BJ (cell line): ENCODE results near the gene C17orf58. TPM values are rescaled to one million over a fixed set of nuclear protein-coding genes. Genes with fewer than 3 reads are reported as not detected.
"Not testable (repeated sequence)": the region's sequence is repeated elsewhere in the genome, so short reads cannot be mapped to it uniquely, and the experiment has no call there.

Source experiments
- CTCF ChIA-PET: fragments of 350-600 bp; formaldehyde crosslinking; extraction: SDS; loops from one replicate; lab custom pipeline; 2021; ENCODE audit warnings: antibody characterized with exemption, inconsistent platforms; lab: Yijun Ruan, JAX
- POLR2A ChIA-PET: fragments of 300-600 bp; sonication (Branson Sonifier 250); formaldehyde crosslinking; extraction: SDS; loops from one replicate; lab custom pipeline; 2021; ENCODE audit warnings: antibody characterized with exemption; lab: Charles Lee
- DNase-seq: peaks from one replicate; pipeline ENCODE4 v3.0.0-alpha.2; 2011; ENCODE audit warnings: low read depth
- H3K27me3 ChIP-seq: 2 replicates; pipeline ENCODE4 v1.6.0; 2011; ENCODE audit warnings: low read length; ENCODE audit not compliant: control insufficient read depth, insufficient read depth
- H3K36me3 ChIP-seq: 2 replicates; pipeline ENCODE4 v1.5.1; 2011; ENCODE audit warnings: low read length; ENCODE audit not compliant: control insufficient read depth, insufficient read depth
- H3K4me3 ChIP-seq: 2 replicates; pipeline ENCODE4 v1.5.1; 2011; ENCODE audit warnings: low read depth, mild to moderate bottlenecking, control low read depth, low read length
- CTCF ChIP-seq: IDR thresholded peaks from 2 replicates; pipeline ENCODE4 v1.5.1; 2011; ENCODE audit warnings: low read depth, mild to moderate bottlenecking, control low read depth, inconsistent platforms, low read length, moderate library complexity; ENCODE audit not compliant: insufficient read depth
- polyA plus RNA-seq: library from polyadenylated mRNA; depleted of rRNA; stranded (reverse); fragments of >200 nt; gene quantifications from 2 replicates; pipeline ENCODE4 v1.2.3, GENCODE V29; 2011

Gene C17orf58
- polyA plus RNA-seq, 1 experiment: 8.9 TPM

GRCh38 chr17:68020409-68020756 is 24.1 kb upstream of the C17orf58 start:
- no peak for DNase-seq
- no peaks in the 10 kb centered on the region for H3K27me3 ChIP-seq
- H3K36me3 ChIP-seq: no peaks in the 10 kb centered on the region
- ChIA-PET CTCF (interaction anchor here (1.8 kb wide), 1 partner anchor 33 kb away, joined by 6 read pairs; no protein-coding TSS in a partner anchor), POLR2A (interaction anchor here (0.8 kb wide), 1 partner anchor 13 kb away, joined by 4 read pairs; no protein-coding TSS in a partner anchor)
- TF ChIP-seq CTCF: no peak
- H3K4me3 ChIP-seq: peak overlapping the region; percentile 50

- no peaks in the 10 kb centered on the region for H3K36me3 ChIP-seq
- TF ChIP-seq CTCF: peak; percentile 21; the same call in 1 of the 2 replicates
- DNase-seq: peak; percentile 78
- H3K4me3 ChIP-seq: peak overlapping the region; percentile 50
- POLR2A ChIA-PET: interaction anchor here (0.8 kb wide), 1 partner anchor 14 kb away, joined by 4 read pairs; no protein-coding TSS in a partner anchor
- CTCF ChIA-PET: interaction anchor here (0.7 to 1.8 kb wide), 4 partner anchors 8 to 34 kb away, joined by 3 to 6 read pairs (median 4); no protein-coding TSS in a partner anchor
- H3K27me3 ChIP-seq: no peaks in the 10 kb centered on the region
Observed at GRCh38 chr17:68019675-68020408, 23.6 kb upstream of the C17orf58 start.

GRCh38 chr17:68019336-68019674 is 23.0 kb upstream of the C17orf58 start:
- TF ChIP-seq CTCF: no peak
- POLR2A ChIA-PET: no interaction called here

GRCh38 chr17:68018493-68018892 is 22.2 kb upstream of the C17orf58 start:
- POLR2A ChIA-PET, CTCF ChIA-PET, H3K27me3 ChIP-seq, H3K36me3 ChIP-seq, H3K4me3 ChIP-seq, DNase-seq: not testable (repeated sequence)

More at GRCh38 chr17:68019336-68019674, 23.0 kb upstream of the C17orf58 start:
- CTCF ChIA-PET: interaction anchor here (0.7 to 1.8 kb wide), 4 partner anchors 8 to 35 kb away, joined by 3 to 6 read pairs (median 4); no protein-coding TSS in a partner anchor
- no peaks in the 10 kb centered on the region for H3K36me3 ChIP-seq
- no peak overlapping the region for H3K4me3 ChIP-seq
- H3K27me3 ChIP-seq: no peaks in the 10 kb centered on the region
- no peak for DNase-seq

GRCh38 chr17:68016838-68017237 is 20.6 kb upstream of the C17orf58 start:
- Histone ChIP-seq H3K4me3 (no peak overlapping the region), H3K27me3 (no peaks in the 10 kb centered on the region), H3K36me3 (no peaks in the 10 kb centered on the region)
- DNase-seq: no peak
- ChIA-PET POLR2A (no interaction called here), CTCF (no interaction called here)
- TF ChIP-seq CTCF: no peak
